Kidney epithelial cell (primary cell): ENCODE data around the gene ADNP. TPM values are rescaled to one million over a fixed set of nuclear protein-coding genes. Genes with fewer than 3 reads are reported as not detected.

ENCODE experiments used
- DNase-seq: peaks from one replicate; pipeline ENCODE4 v3.0.0-alpha.2; 2010; ENCODE audit warnings: low read depth
- H3K27me3 ChIP-seq: 2 replicates; pipeline ENCODE4 v1.6.0; 2011; ENCODE audit warnings: low read length; ENCODE audit not compliant: control insufficient read depth, insufficient read depth
- H3K36me3 ChIP-seq: 2 replicates; pipeline ENCODE4 v1.5.1; 2011; ENCODE audit warnings: low read length; ENCODE audit not compliant: control insufficient read depth, insufficient read depth
- H3K4me3 ChIP-seq: 2 replicates; pipeline ENCODE4 v1.5.1; 2011; ENCODE audit warnings: low read depth, mild to moderate bottlenecking, control low read depth, low read length
- total RNA-seq: library from RNA; depleted of rRNA; stranded (reverse); fragments of >200 nt; gene quantifications from 2 replicates; pipeline ENCODE4 v1.2.3, GENCODE V29; 2015
- TF ChIP-seq, protein P1 (sequence below): IDR thresholded peaks from 2 replicates; pipeline ENCODE4 v1.5.1; 2011; ENCODE audit warnings: mild to moderate bottlenecking, moderate library complexity, low read length, control low read depth, inconsistent platforms; ENCODE audit not compliant: insufficient read depth, poor library complexity, severe bottlenecking

Gene ADNP
- total RNA-seq, 1 donor from 2014 or later: 59.7 TPM

DNA sequence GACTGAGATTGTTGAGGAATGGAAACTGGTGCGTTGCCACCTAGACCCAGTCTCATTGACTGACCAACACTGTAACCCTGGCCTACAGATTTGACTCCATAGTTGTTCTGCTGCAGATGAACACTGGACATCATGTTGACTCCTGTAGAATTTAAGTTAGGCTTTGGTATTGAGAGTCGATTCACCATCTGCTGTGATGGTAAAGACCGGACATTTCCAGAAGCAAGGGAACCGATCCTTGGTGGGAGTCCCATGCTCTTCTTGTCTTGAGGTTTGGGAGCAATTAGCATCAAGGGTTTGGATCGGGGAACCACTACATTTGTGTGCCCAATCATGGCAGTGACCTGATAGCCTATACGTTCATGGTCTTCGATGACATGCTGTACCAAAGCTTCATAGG lies 37.6 kb downstream of the ADNP start:
- TF ChIP-seq, protein P1, sequence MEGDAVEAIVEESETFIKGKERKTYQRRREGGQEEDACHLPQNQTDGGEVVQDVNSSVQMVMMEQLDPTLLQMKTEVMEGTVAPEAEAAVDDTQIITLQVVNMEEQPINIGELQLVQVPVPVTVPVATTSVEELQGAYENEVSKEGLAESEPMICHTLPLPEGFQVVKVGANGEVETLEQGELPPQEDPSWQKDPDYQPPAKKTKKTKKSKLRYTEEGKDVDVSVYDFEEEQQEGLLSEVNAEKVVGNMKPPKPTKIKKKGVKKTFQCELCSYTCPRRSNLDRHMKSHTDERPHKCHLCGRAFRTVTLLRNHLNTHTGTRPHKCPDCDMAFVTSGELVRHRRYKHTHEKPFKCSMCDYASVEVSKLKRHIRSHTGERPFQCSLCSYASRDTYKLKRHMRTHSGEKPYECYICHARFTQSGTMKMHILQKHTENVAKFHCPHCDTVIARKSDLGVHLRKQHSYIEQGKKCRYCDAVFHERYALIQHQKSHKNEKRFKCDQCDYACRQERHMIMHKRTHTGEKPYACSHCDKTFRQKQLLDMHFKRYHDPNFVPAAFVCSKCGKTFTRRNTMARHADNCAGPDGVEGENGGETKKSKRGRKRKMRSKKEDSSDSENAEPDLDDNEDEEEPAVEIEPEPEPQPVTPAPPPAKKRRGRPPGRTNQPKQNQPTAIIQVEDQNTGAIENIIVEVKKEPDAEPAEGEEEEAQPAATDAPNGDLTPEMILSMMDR: no peak
- no peak overlapping the region for H3K4me3 ChIP-seq
- peaks cover 3% of the 10 kb centered on the region for H3K36me3 ChIP-seq
- H3K27me3 ChIP-seq: no peaks in the 10 kb centered on the region
- DNase-seq: no peak

DNA sequence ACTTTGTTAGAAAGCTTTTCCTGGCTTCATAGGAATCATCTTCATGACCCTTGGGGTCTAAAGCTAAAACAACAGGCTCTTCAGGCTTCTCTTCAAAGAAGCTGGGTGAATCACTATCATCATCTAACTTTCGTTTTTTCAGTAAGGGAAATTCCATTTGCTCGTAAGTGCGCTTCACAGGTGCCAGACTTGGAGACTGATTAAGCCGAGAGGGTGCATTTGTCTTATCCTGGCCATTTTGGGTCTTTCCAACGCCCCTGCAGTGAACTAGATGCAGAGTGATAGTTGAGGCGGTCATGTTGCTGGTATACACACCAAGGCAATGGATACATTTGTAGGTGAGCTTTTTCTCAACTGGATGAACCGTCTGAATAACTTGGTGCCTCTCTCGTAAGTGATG lies 38.8 kb downstream of the ADNP start:
- Histone ChIP-seq H3K36me3 (peaks cover 3% of the 10 kb centered on the region), H3K4me3 (no peak overlapping the region), H3K27me3 (no peaks in the 10 kb centered on the region)
- TF ChIP-seq, protein P1: no peak
- DNase-seq: no peak

DNA sequence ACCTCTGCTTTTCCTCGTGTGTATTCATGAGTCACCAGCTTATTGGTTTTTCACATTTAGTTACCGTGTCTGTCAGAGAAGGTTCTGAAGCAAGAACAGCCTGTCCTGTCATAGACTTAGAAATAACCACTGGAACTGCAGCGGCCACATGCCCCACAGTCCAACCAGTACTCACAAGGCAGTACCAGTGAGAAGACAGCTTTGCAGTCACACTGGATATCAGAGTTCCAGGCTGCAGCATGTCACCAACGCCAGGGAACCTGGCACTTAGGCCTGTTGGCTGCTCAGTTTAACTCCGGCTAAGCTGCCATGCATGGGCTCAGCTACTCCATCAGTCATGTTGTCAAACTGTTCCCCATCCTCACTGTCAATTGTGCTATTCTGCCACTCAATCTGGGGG lies 40.1 kb downstream of the ADNP start:
- no peak for DNase-seq
- peaks cover 3% of the 10 kb centered on the region for H3K36me3 ChIP-seq
- TF ChIP-seq, protein P1: no peak
- no peak overlapping the region for H3K4me3 ChIP-seq
- no peaks in the 10 kb centered on the region for H3K27me3 ChIP-seq

- TF ChIP-seq, protein P1: no peak
- Histone ChIP-seq H3K36me3 (peaks cover 1% of the 10 kb centered on the region), H3K27me3 (no peaks in the 10 kb centered on the region), H3K4me3 (no peak overlapping the region)
- DNase-seq: no peak
Measured at GRCh38 chr20:50887576-50887975, 43.7 kb downstream of the ADNP start.

DNA sequence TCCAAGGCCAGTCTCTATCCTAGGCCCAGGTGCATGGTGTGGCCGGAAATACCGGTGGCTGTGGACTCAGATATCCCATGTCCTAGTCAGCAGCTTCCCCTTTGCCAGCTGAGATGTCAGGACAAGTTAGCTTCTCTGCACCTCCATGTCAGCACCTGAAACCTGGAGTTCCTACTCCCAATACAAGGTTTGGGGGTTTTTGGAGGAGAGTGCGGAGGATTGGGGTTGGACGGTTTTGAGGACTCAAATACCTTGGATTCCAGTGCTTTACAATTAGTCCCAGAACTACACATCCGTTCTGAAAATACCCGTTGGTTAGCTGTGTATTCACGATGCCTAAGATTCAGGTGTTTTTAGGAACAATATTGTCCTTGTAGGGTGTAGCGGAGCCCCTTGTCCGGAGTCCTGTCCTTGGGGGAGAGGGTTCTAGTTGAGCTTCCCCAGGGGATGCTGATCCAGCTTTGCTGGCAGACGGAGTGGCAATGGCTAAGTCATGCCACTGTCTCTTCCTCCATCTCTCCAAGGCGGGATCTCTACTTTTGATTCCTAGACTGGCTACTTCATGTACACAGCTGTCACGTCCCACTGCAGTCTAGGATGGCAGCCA lies 45.0 kb downstream of the ADNP start:
- Histone ChIP-seq H3K27me3 (no peaks in the 10 kb centered on the region), H3K36me3 (peaks cover 1% of the 10 kb centered on the region), H3K4me3 (no peak overlapping the region)
- TF ChIP-seq, protein P1: no peak
- DNase-seq: no peak

DNA sequence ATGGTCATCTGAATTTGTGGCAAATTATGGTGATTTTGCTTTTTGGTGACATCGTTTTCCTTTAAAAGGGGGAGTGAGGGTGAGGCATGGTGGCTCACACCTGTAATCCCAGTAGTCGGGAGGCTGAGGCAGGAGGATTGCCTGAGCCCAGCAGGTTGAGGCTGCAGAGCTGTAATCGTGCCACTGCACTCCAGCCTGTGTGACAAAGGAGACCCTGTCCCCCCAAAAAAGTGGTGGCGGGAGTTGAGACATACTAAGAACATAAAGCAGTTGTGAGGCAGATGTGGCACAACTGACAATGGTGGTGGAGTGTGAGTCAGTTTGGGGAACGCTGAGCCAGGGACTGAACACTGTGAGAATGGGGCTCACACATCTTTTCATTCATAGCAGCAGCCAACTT lies 45.5 kb downstream of the ADNP start:
- peaks cover 1% of the 10 kb centered on the region for H3K36me3 ChIP-seq
- no peak overlapping the region for H3K4me3 ChIP-seq
- no peaks in the 10 kb centered on the region for H3K27me3 ChIP-seq
- TF ChIP-seq, protein P1: no peak
- DNase-seq: no peak
